Hematopoietic multipotent progenitor cell (in vitro differentiated cells): ENCODE data around the gene POMC. TPM values are rescaled to one million over a fixed set of nuclear protein-coding genes. Genes with fewer than 3 reads are reported as not detected.

Source experiments
- total RNA-seq: library from RNA; depleted of rRNA; stranded (reverse); fragments of >200 nt; gene quantifications from one replicate; pipeline ENCODE4 v1.2.3, GENCODE V29; 2012

Gene POMC
- total RNA-seq, 1 donor, result 23.4 TPM

Other genes starting within 250 kb of the POMC start
- gene ADCY3, start 248.3 kb downstream of the POMC start, total RNA-seq, result 74.9 TPM
- gene DNAJC27, start 196.6 kb downstream of the POMC start, total RNA-seq, result 5.9 TPM
- 0.27 TPM for gene EFR3B, start 126.5 kb downstream of the POMC start, total RNA-seq
- 80.0 TPM for gene DNMT3A, start 173.3 kb upstream of the POMC start, total RNA-seq